Esophagus squamous epithelium (tissue), 4 donors: ENCODE measurements around the gene ZNRF1.

ENCODE experiments used
- POLR2A ChIP-seq, 4 donors: fragments of 450-650 bp; IDR thresholded peaks; one replicate each; pipeline ENCODE4 v1.6.1; 2017; ENCODE audit warnings: antibody characterized with exemption in 4 of 4, mild to moderate bottlenecking in 4 of 4, moderate library complexity in 3 of 4
- TF ChIP-seq, protein P1 (sequence below), 6 experiments: fragments of 450-650 bp in 4 of 6; fragments of 200-600 bp in 2 of 6; sonication (generic) in 2 of 6; IDR thresholded peaks; one replicate each; pipeline ENCODE4 v1.5.1; 2016 to 2019; ENCODE audit warnings: antibody characterized with exemption in 6 of 6, mild to moderate bottlenecking in 4 of 6, moderate library complexity in 4 of 6

DNA sequence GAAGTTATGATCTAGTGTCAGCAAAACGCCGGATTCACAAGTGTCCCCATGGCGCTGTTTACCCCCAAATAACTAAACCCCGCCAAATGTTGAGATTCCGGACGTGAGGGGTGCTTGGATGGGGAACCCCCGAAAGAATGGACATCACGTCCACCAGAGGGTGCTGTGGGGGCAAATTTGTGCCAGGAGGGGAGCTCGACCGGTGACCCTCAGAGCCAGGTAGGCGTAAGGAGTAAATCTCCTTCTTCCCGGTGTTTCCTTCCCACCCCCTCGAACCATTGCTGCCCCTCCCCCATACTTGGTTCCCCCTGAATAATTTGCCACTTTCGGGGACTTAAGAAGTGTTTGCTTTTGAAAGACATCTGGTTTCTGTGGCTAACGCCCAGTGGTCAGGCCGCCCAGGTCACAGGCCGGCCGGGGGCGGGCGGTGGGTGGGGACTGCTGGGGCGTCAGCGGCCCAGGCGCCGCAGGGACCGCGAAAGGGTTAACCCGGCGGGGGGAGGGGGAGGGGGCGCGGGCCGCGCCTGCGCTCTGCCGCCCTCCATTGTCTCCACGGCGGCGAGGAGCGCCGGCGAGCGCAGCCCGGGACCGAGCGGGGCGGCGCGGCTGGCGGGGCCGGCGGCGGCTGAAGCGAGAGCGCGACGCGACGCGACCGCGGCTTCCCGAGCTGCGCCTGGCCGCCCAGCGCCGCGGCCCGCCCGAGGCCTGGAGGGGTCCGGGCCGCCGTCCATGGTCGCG is at the start of gene ZNRF1:
- TF ChIP-seq, protein P1, sequence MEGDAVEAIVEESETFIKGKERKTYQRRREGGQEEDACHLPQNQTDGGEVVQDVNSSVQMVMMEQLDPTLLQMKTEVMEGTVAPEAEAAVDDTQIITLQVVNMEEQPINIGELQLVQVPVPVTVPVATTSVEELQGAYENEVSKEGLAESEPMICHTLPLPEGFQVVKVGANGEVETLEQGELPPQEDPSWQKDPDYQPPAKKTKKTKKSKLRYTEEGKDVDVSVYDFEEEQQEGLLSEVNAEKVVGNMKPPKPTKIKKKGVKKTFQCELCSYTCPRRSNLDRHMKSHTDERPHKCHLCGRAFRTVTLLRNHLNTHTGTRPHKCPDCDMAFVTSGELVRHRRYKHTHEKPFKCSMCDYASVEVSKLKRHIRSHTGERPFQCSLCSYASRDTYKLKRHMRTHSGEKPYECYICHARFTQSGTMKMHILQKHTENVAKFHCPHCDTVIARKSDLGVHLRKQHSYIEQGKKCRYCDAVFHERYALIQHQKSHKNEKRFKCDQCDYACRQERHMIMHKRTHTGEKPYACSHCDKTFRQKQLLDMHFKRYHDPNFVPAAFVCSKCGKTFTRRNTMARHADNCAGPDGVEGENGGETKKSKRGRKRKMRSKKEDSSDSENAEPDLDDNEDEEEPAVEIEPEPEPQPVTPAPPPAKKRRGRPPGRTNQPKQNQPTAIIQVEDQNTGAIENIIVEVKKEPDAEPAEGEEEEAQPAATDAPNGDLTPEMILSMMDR (IDR thresholded peaks at IDR 0.05) = peak; percentile 75 to 85 (median 82)
- peak in 1 of 4 donors; percentile 44 for TF ChIP-seq POLR2A (IDR thresholded peaks at IDR 0.05)
